ENCODE results near the gene PIK3R3. TPM values are rescaled to one million over a fixed set of nuclear protein-coding genes. Genes with fewer than 3 reads are reported as not detected.
"Not testable (repeated sequence)": the region's sequence is repeated elsewhere in the genome, so short reads cannot be mapped to it uniquely, and the experiment has no call there.

Gene PIK3R3
- polyA plus RNA-seq, 1 experiment, result 1.5 TPM

DNA sequence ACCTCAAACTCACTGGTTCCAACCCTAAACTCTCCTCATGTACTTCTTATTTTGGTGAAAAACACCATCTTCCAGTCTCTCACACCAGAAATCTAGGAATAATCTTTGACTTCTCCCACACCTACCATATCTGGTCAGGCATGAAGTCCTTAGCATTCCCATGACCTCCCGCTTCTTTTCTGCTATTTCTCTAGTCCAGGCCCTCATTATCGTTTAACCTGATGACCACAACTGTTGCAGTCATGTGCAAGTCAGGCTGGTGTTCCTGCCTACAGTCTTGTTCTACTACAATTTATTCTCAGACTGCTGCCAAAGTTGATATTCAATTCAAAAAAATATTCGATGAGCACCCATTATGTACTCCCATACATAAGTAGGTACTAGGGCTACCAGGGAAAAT is 71.3 kb downstream of the PIK3R3 start:
- DNase-seq (ENCODE audit: low read depth), result no peak
- Histone ChIP-seq H3K4me3 (ENCODE audit: low read depth, low read length) (no peak overlapping the region), H3K36me3 (ENCODE audit: control insufficient read depth, insufficient read depth, low read length) (no peaks in the 10 kb centered on the region), H3K27me3 (ENCODE audit: control insufficient read depth, insufficient read depth, low read length) (no peaks in the 10 kb centered on the region)
- ChIA-PET POLR2A (no interaction called here), CTCF (interaction anchor here (0.9 kb wide), 1 partner anchor 14 kb away, joined by 3 read pairs; no protein-coding TSS in a partner anchor)
- TF ChIP-seq, protein P1, sequence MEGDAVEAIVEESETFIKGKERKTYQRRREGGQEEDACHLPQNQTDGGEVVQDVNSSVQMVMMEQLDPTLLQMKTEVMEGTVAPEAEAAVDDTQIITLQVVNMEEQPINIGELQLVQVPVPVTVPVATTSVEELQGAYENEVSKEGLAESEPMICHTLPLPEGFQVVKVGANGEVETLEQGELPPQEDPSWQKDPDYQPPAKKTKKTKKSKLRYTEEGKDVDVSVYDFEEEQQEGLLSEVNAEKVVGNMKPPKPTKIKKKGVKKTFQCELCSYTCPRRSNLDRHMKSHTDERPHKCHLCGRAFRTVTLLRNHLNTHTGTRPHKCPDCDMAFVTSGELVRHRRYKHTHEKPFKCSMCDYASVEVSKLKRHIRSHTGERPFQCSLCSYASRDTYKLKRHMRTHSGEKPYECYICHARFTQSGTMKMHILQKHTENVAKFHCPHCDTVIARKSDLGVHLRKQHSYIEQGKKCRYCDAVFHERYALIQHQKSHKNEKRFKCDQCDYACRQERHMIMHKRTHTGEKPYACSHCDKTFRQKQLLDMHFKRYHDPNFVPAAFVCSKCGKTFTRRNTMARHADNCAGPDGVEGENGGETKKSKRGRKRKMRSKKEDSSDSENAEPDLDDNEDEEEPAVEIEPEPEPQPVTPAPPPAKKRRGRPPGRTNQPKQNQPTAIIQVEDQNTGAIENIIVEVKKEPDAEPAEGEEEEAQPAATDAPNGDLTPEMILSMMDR (IDR thresholded peaks at IDR 0.05; ENCODE audit: insufficient read depth, low read depth, low read length), result no peak

DNA sequence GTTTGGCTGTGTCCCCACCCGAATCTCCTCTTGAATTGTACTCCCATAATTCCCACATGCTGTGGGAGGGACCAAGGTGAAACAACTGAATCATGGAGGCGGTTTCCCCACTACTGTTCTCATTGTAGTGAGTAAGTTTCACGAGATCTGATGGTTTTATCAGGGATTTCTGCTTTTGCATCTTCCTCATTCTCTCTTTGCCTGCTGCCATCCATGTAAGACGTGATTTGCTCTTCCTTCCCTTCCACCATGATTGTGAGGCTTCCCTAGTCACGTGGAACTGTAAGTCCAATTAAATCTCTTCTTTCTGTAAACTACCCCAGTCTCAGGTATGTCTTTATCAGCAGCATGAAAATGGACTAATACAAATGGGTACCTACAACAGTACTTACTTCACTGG is 73.5 kb downstream of the PIK3R3 start:
- no peak overlapping the region for H3K4me3 ChIP-seq (ENCODE audit: low read depth, low read length)
- no peak for DNase-seq (ENCODE audit: low read depth)
- POLR2A ChIA-PET, result no interaction called here
- TF ChIP-seq, protein P1 (IDR thresholded peaks at IDR 0.05; ENCODE audit: insufficient read depth, low read depth, low read length), result no peak
- CTCF ChIA-PET, result interaction anchor here (1.6 kb wide), 1 partner anchor 16 kb away, joined by 4 read pairs; no protein-coding TSS in a partner anchor
- no peaks in the 10 kb centered on the region for H3K36me3 ChIP-seq (ENCODE audit: control insufficient read depth, insufficient read depth, low read length)
- H3K27me3 ChIP-seq (ENCODE audit: control insufficient read depth, insufficient read depth, low read length), result no peaks in the 10 kb centered on the region

DNA sequence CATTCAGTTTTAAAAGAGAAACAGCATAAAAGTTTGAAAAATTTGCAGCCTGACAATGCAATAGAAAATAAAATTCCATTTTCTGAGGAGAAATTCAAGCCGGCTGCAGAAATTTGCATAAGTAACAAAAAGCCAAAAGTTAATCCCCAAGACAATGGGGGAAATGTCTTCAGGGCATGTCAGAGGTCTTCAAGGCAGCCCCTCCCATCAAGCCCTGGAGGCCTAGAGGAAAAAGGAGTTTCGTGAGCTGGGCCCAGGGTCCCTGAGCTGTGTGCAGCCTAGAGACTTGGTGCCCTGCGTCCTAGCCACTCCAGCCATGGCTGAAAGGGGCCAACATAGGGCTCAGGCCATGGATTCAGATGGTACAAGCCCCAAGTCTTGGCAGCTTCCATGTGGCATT is 74.6 kb downstream of the PIK3R3 start:
- POLR2A ChIA-PET, result no interaction called here
- TF ChIP-seq, protein P1 (IDR thresholded peaks at IDR 0.05; ENCODE audit: insufficient read depth, low read depth, low read length), result no peak
- Histone ChIP-seq H3K36me3 (ENCODE audit: control insufficient read depth, insufficient read depth, low read length) (no peaks in the 10 kb centered on the region), H3K27me3 (ENCODE audit: control insufficient read depth, insufficient read depth, low read length) (no peaks in the 10 kb centered on the region), H3K4me3 (ENCODE audit: low read depth, low read length) (no peak overlapping the region)
- CTCF ChIA-PET, result interaction anchor here (1.6 kb wide), 1 partner anchor 15 kb away, joined by 4 read pairs; no protein-coding TSS in a partner anchor
- no peak for DNase-seq (ENCODE audit: low read depth)

- POLR2A ChIA-PET; H3K27me3 ChIP-seq (ENCODE audit: control insufficient read depth, insufficient read depth, low read length); CTCF ChIA-PET; H3K36me3 ChIP-seq (ENCODE audit: control insufficient read depth, insufficient read depth, low read length); H3K4me3 ChIP-seq (ENCODE audit: low read depth, low read length); DNase-seq (ENCODE audit: low read depth): not testable (repeated sequence)
These were observed 75.2 kb downstream of the PIK3R3 start for GRCh38 chr1:46057215-46057614.

DNA sequence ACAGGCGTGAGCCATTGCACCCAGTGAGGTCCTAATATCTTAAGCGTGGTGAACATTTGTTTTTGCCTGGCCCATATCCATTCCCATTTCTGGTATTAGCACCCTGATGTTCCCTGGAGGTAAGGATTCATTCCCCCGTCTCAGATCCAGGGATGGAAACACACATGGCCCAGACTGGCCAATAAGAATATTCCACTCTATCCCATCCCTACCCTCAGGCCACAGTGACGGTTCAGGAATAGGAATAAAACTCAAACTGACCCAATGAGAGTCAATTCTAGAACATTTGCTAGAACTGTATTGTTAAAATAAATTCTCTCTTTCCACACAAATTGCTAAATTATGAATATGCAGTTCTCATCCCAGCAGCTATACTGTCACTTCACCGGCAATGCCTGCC is 76.1 kb downstream of the PIK3R3 start:
- TF ChIP-seq, protein P1 (IDR thresholded peaks at IDR 0.05; ENCODE audit: insufficient read depth, low read depth, low read length), result no peak
- no peak for DNase-seq (ENCODE audit: low read depth)
- Histone ChIP-seq H3K36me3 (ENCODE audit: control insufficient read depth, insufficient read depth, low read length) (no peaks in the 10 kb centered on the region), H3K27me3 (ENCODE audit: control insufficient read depth, insufficient read depth, low read length) (no peaks in the 10 kb centered on the region), H3K4me3 (ENCODE audit: low read depth, low read length) (no peak overlapping the region)
- CTCF ChIA-PET, result no interaction called here
- POLR2A ChIA-PET, result no interaction called here

- ChIA-PET CTCF (interaction anchor here (1.4 kb wide), 1 partner anchor 10 kb away, joined by 7 read pairs; no protein-coding TSS in a partner anchor), POLR2A (interaction anchor here (0.7 kb wide), 1 partner anchor 29 kb away, joined by 27 read pairs; no protein-coding TSS in a partner anchor)
- H3K36me3 ChIP-seq (ENCODE audit: control insufficient read depth, insufficient read depth, low read length), result no peaks in the 10 kb centered on the region
- H3K4me3 ChIP-seq (ENCODE audit: low read depth, low read length), result no peak overlapping the region
- no peak for DNase-seq (ENCODE audit: low read depth)
- no peaks in the 10 kb centered on the region for H3K27me3 ChIP-seq (ENCODE audit: control insufficient read depth, insufficient read depth, low read length)
- TF ChIP-seq, protein P1 (IDR thresholded peaks at IDR 0.05; ENCODE audit: insufficient read depth, low read depth, low read length), result no peak
These were observed 78.7 kb downstream of the PIK3R3 start for GRCh38 chr1:46053734-46054133.
